GM19463 (cell line): ENCODE results near the gene PTPRN2.
A peak's percentile ranks its signal among the peaks of the same experiment; 100 is the strongest.

Experiments
- ATAC-seq: cut with Tn5 transposase; IDR thresholded peaks from one replicate; pipeline ENCODE4 v1.9.1; 2021; ENCODE audit warnings: mild to moderate bottlenecking, moderate library complexity; ENCODE audit not compliant: unreplicated experiment

The PTPRN2 gene

DNA sequence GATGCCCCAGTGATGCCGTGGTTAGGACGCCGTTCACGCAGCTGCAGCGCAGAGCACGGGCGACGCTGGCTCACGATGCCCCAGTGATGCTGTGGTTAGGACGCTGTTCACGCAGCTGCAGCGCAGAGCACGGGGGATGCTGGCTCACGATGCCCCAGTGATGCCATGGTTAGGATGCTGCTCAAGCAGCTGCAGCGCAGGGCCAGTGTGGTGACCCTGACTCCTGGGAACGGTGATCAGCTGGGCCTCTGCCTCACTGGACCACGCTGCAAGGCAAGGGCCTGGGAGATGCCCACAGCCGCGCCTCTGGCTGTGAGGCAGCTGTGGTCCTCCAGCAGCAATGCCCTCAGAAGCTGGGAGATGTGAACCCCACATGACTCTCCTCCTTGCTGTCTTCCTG lies 970.2 kb downstream of the PTPRN2 start:
- ATAC-seq, result no peak

DNA sequence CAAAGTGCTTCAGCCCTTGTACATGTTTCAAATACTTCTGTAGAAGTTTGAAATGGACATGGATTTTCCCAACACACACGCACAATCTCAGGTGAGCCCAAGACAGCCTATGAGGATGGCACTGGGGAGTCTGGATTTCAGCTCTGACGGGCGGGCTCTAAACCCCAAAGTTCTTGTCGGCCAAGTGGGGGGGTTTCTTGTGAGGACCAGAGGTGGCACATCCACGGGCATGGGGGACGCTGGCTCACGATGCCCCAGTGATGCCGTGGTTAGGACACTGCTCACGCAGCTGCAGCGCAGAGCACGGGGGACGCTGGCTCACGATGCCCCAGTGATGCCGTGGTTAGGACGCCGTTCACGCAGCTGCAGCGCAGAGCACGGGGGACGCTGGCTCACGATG lies 970.7 kb downstream of the PTPRN2 start:
- no peak for ATAC-seq

DNA sequence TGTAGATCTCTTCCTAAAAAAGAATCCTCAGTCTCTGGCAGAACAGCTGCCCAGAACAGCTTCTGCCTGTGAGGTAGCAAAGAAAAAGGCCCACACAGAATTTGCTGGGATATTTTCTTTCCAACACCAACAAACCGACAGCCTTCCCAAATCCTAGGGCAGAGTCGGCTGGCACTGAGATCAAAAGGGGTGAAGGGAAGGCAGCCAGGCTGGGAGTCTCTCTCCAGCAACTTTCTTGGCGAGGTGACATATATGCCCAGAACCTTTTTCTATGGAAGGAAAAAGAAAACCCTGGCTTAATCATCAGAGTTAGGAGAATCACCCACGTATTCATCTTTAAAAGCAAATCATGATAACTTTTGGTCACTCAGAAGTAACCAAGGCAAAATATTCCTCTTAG lies 971.2 kb downstream of the PTPRN2 start:
- ATAC-seq, result no peak

DNA sequence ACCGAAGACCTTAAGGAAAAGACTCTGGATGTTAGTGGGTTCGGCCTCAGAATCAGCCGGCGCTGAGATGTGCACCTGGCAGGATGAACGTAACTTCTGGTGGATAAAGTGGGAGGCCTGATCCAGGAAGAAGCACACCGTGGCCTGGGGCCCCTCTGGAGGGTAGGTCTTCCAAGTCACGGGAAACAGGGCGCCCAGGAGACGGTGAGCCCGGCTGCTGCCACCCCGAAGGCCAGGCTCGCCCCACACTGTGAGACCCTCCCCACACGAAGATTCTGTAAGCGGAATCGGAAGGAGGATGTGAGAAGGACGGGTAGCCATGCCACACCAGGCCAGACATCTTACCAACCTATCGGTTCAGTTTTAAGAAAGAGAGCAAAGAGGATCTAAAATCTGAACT lies 971.8 kb downstream of the PTPRN2 start:
- ATAC-seq, result no peak

DNA sequence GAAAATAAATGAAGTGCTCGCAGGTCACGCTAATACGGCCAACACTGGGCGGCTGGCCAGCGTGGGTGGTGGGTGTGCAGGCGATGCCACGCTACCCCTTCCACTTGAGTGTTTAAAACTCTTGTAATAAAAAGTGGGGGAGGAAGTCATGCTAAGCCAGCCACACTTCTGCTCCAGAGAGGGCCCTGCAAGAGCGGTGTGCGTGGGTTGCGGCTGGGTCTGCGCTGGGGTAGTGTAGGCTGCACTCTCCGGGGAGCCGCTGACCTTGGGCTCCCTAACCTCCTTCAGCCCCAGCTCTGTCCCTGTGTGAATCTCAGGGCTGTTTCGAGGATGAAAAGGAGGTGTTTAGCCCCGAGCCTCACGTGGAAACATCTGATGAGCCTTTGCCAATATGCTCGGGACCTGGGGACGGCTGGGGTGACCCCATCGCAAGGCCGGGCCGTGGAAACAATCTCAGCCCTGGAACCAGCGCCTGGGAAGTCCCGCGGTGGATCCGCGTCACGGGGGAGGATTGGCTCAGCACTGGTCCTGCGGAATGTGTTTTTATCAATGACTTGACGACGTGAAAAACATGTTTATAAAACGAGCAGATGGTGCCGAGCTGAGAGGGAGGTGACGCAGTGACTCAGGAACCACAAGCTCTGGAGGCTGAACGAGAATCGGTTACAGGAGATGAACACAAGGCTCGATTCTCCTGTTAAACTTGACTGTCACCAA lies 972.4 kb downstream of the PTPRN2 start:
- no peak for ATAC-seq

DNA sequence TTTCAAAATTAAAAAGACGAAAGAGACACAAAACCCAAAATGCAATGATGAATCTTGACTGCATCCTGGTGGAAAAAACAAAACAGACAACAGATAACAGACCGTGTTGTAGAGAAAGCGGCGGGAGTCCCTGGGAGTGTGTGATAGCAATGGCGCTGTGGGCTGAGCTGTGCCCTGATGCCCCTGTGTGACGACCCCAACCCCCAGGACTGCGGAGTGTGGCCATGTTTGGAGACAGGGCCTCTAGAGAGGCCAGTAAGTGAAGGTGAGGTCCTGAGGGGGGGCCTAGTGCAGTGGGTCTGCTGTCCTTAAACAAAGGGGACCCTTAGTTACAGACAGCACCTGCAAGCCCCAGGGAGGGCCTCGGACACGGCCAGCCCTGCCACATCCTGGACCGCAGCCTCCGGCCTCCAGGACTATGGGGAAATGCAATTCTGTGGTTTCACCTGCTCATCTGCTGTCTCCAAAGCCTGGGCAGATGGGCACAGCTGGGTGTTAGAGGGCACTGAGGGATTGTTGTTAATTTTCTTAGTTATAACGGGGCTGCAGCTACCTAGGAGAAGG lies 973.1 kb downstream of the PTPRN2 start:
- ATAC-seq, result no peak

DNA sequence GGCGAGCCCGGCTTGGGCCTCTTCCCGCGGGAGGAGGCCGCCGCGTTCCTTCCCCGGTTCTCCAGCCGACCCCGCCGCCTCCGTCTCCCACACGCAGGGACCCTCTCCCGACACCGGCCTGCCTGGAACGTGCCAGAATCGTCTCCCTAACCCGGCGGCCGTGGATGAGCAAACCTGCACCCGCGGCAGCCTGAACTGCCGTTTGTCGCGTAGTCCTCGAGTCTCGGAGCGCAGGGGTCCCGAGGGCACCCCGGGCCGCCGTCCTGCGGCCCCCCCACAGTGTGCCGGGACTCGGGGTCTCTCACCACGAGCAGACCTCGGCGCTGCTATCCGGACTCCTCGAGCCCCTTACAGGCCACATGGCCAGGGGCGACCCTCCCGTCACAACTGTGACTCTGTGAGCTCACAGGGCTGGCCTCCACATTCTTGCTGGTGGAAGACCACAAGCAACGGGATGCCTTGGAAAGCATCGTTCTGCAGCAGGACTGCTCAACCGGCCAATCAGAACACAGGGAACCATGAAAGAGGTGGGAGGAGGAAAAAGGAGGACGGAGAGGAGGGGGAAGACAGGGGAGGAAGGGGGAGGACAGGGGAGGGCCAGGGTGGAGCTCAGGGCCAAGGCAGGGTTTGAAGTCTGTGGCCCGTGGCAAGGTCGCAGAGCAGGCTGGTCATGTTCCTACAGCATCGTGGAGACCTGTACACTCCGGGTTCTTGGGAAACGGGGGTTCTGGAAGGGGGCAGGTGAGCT lies 973.9 kb downstream of the PTPRN2 start:
- ATAC-seq, result no peak

DNA sequence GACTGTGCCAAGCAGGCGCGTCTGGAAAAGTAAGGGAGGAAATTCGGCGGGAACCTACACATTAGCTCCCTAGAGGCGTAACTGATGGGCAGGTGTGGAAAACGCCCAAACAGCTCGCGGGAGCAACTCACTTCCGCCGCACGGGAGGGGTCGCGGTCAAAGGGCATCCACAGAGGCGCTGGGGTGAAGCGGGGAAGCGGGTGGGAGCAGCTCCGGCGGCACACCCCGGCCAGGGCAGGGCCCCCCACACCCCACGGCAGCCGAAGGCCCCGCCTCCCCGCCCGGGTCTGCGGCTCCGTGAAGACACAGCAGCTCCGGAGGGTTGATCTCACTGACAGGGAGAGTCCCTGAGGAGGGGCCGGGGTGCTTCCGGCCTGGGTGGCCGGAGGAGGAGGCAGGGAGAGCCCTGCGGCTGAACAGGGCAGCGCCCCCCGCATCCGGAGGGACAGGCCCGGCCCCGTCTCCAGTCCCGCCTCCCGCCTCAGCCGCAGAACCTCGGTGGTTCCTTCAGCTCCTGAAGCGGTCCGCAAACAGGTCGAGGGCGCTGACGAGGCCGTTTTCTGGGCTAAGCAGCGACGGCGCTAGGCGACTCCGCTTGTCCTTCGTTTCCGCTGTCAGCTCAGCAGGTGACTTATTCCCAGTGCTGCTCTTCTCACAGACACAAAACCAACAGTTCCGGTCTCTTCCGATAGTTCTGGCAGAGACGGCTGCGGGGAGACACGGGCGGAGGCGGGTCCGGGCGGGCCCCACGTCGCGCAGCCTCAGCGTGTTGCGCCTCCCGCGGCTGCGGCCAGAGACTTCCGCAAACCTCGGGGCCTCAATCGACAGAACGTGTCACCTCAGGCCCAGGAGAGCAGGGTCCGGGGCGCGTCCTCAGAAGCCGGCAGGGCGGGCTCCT lies 974.7 kb downstream of the PTPRN2 start:
- ATAC-seq, result peak; percentile 91

DNA sequence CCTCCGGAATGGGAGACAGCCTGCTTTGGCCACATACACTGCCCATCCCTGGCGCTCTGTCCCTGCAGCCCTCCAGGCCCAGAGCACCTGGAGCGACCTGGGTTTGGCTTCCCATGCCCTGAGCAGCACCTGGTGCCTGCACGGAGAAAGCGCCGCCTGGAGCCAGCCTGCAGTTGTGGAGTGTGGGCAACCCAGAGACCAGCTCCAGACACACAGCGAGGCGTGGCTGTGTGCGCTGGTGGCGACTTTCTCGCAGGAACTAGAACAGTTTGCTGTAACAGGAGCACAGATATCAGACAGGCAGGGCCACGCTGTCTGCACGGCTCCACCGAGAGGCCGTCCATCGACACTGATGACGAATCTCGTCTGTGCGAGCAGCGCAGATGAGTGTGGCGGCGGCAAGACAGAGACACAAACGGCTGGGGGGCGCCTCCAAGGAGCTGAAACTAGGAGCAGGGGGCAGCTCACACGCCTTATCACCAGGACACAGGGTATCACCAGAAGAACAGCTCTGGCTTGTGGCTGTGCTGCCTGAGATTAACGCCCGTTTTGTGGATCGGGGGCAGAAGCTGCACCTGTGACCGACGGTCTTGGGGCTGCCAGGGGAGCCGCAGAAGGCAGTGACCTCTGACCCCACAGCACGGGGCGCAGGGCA lies 975.5 kb downstream of the PTPRN2 start:
- no peak for ATAC-seq

DNA sequence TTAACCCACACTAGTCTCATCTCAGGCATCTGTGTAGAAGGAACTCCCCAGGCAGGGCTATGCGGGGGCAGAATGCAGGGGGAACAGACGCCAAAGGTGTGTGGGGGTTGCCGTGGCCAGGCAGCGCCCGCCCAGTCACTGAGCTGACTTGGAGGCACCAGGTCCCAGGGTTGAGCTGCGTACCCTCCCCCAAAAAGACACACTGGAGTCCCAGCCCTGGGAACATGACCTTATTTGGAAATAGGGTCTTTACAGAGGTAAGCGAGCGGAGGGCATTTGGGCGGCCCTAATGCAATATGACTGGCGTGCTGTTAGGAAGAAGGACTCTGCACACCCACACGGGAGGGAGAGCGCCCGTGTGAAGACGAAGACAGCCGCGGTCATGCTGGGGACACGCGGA lies 976.3 kb downstream of the PTPRN2 start:
- ATAC-seq, result no peak

DNA sequence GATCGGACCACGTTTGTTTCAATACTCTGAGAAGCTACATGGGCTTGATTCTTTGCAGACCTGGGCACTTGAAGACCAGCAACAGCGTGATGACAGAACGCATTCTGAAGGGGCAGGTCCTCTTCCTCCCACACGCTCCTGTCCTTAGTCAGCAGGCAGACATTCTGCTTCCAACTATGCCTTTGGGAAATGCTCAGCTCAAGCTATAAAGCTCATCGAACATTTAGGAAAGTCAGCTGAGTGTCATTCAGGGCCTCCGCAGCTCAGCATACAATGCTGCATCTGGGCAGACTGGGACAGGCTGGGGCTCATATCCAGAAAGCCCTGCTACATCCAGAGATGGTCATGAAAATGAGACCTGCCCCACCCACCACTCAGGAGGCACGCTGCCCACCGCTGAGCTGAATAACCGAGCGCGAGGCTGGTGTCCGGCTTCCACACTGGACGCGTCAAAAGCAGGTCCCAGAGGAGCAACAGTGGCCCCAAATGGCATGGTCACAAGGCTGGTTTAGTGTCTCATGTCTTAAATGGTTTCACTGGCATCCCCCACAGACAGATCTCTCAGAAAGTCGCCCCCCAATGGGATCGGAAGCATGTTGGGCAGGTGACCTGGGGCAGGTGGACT lies 976.8 kb downstream of the PTPRN2 start:
- no peak for ATAC-seq

DNA sequence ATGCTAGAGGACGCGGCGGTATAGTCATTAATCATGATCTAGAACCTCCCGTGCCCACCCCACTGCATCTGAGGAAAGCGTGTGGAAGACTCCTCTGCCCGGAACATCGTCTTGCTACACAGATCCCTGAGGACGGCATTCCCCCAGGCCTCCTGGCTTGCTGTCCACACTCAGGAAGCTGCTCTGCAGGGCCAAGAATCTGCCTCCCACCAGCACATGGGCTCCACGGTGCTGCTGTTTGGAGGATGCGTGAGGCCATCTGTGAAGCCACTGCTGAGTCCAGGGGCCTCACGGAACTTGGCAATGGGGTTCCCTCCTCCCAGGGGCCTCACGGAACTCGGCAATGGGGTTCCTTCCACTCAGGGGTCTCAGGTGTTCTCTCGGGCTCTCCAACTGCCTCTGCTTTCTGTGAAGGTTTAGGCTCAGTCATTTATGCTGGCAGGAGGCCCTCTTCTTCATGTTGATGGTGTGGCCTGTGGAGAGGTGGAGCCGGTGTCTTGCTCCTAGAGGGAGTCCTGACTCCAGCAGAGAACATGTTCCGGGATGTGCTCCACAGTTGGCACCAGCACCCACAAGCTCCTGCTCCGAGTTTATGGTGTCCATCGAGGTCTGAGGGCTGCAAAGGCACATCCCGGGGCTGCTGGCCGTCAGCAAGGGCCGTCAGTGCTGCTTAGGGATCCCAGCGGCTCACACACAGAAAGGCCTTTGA lies 977.5 kb downstream of the PTPRN2 start:
- no peak for ATAC-seq

DNA sequence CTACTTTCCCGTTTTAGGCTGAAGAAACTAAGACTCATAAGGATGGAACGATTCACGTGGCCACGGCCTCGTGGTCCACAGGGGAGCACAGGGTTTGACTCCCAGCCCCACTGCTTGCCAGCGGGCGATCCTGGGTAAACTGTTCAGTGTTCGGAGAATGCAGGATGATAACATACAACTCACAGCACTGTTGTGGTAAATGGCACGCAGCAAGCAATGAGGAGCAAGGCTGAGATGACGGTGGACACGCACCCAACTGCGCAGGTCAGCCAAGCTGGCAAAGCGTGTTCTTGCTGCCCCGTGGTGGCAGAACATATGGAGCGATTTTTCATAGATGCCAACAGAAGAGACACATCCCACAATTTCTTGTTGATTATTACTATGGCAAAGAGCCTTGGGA lies 978.1 kb downstream of the PTPRN2 start:
- no peak for ATAC-seq

DNA sequence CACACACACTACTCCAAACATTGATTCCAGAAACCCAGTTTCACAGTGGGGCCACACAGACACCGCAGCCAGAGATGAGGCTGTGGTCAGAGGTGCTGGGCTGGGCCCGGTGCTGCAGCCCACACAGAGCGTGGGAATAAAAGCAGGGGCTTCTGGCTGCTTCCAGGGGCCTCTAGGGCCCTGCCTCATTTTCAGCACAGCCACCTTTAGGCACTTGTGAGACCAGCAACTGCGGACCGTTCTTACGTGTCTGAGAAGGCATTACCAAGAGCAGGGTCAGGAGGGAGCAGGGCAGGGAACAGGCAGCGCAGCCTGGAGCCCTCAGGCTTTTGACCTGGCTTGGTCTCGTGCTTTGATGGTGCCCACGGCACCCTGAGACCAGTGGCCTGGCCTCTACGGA lies 980.4 kb downstream of the PTPRN2 start:
- ATAC-seq, result no peak

DNA sequence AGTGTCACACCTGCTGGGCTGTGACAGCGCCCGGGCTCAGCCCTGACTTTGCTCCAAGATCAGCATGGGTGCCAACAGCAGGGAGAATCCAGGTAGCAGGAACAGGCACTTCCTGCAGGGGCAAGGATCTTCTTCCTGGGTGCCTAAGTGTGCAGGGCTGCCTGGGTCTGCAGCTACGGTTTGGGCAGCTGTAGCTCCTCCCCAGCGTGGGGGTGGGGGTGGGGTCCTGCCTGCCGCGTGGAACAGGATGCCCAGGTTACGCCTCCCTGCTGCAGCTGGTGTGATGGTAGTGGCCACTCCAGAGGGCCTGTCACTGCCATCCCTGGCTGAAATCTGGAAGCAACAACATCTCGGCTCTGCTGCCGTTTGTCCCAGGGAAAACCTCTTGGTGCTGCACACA lies 981.5 kb downstream of the PTPRN2 start:
- no peak for ATAC-seq

DNA sequence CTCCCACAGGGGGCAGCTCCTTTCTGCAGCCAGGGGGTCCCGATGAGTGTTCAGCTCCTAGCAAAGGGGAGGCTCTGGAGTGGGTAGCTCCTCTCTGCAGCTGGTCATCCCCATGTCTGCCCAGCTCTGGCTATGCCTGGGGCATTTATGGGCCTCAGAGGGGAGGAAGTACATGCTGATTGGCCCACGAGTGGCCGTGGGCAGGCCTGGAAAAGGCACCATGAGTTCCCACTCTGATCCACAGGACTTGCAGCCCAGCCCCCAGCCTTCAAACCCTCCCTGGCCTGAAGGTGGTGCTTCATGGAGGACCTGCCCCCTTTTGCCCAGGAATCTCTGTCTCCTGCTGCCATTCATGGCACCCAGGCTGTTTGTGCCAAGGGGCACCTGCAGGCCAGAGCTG lies 982.0 kb downstream of the PTPRN2 start:
- ATAC-seq, result no peak

DNA sequence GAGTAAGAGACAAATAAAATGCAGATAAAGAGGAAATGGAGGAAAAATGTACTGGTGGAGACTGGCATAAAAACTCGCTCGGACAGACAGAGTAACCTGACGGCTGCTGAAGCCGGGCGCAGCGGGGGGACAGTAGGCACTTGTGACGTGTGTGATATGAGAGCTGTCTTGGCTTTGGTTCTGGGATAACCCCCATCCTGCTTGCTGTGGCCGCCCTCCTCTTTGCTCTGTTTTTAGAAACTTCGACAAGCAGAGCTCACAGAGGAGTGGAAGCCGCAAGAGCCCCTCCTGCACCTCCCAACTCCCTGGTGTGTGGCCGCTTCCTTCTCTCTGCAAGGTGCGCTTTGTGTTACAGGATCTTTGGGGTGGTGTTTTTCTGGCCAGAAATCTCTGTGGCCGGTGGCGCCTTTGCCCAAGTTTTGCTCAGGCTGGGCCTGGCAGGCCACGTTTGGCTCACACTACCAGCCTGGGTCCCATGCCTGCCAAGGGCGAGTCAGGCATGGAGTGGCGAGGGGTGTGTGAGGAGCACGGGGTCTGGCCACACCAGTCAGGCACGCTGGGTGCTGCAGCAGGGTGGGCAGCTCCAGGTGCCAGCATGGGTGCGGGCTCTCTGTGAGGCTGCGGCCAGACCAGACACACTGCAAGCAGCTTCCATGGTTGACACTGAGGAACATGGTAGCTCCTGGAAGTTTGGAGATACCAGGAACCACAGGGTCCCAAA lies 982.8 kb downstream of the PTPRN2 start:
- ATAC-seq, result no peak

DNA sequence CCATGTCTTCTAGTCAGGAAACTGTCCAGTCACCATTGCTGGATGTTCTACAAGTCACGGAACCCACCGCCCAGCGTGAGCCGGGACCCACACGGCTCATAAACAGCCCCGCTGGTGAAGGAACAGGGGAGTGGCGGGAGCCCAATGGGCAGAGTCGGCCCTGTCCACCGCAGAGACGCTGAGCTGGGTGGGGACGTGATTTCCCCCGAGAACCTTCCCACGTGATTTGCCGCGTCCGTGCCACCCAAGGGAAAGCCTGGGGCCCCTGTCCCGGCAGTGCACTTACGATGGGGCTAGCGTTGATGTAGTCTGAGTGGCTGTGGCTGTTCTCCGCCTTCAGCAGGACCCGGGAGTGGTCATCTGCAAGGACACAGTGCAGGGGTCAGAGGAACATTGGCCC lies 983.9 kb downstream of the PTPRN2 start:
- ATAC-seq, result no peak

DNA sequence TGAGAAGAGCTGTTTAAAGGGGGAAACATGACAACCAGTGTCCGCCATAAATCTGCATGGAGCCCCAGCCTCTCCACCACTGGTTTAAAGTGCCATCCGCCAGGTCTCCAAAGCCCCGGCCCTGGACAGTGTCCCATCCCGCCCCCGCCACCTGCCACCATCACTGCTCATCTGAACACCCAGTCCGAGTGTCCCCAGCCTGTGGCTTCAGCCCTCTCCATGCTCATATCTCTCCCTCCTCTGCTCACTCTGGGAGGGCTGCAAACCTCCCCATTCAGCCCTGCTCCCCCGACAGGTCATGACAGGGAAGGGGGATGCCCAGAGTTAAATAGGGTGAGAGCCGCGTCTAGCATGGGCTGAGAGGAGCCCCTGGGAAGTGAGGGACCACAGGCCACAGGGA lies 984.6 kb downstream of the PTPRN2 start:
- no peak for ATAC-seq
